Upper lobe of right lung (tissue), 1 donor: ENCODE measurements around the gene DAPP1. TPM values are rescaled to one million over a fixed set of nuclear protein-coding genes. Genes with fewer than 3 reads are reported as not detected.

Source experiments
- ATAC-seq: fragments of 200-7000 bp; cut with Tn5 transposase; one replicate; pipeline ENCODE4 v1.9.1; 2020; ENCODE audit warnings: mild to moderate bottlenecking, moderate library complexity
- DNase-seq: peaks from one replicate; pipeline ENCODE4 v3.0.0-alpha.2; 2020
- H3K27ac ChIP-seq: fragments of 200-600 bp; one replicate; pipeline ENCODE4 v1.8.0; 2022
- H3K27me3 ChIP-seq: fragments of 200-600 bp; one replicate; pipeline ENCODE4 v1.8.0; 2022; ENCODE audit warnings: mild to moderate bottlenecking
- H3K36me3 ChIP-seq: fragments of 200-600 bp; one replicate; pipeline ENCODE4 v1.8.0; 2022
- H3K4me1 ChIP-seq: fragments of 200-600 bp; one replicate; pipeline ENCODE4 v1.8.0; 2022
- H3K4me3 ChIP-seq: fragments of 200-600 bp; one replicate; pipeline ENCODE4 v1.8.0; 2022; ENCODE audit warnings: mild to moderate bottlenecking
- H3K9me3 ChIP-seq: fragments of 200-600 bp; one replicate; pipeline ENCODE4 v1.8.0; 2022
- CTCF ChIP-seq: fragments of 200-600 bp; IDR thresholded peaks from one replicate; pipeline ENCODE4 v1.8.0; 2022; ENCODE audit warnings: antibody characterized with exemption
- intact Hi-C: fragments of 100-400 bp; cut with DNase I; formaldehyde crosslinking; loops from one replicate; pipeline ENCODE4 v1.11.0; 2022
- total RNA-seq: library from RNA; stranded (reverse); fragmentation: NEBNext Ultra II Directional; extraction: Animal tissue kit (Norgen Biotek cat#: 25700); gene quantifications from one replicate; pipeline ENCODE4 v1.2.1, GENCODE V29; 2021
- donor health status: DM: no; HTN: yes; CAD: no; lungs with severe emphysema.

Gene DAPP1
- total RNA-seq, 1 donor from 2014 or later = 8.9 TPM

- intact Hi-C loops = no loop called here
- Histone ChIP-seq H3K9me3 (no peaks in the 10 kb centered on the region), H3K27ac (no peak overlapping the region), H3K36me3 (no peaks in the 10 kb centered on the region), H3K4me1 (no peaks in the 10 kb centered on the region), H3K4me3 (no peak overlapping the region), H3K27me3 (no peaks in the 10 kb centered on the region)
- no peak for ATAC-seq
- no peak for TF ChIP-seq CTCF
- no peak for DNase-seq
Observed at GRCh38 chr4:99853190-99853589, 36.6 kb downstream of the DAPP1 start.

GRCh38 chr4:99853999-99854398 lies 37.4 kb downstream of the DAPP1 start:
- H3K9me3 ChIP-seq = no peaks in the 10 kb centered on the region
- H3K4me3 ChIP-seq = no peak overlapping the region
- DNase-seq = no peak
- H3K36me3 ChIP-seq = no peaks in the 10 kb centered on the region
- H3K27me3 ChIP-seq = no peaks in the 10 kb centered on the region
- no peak overlapping the region for H3K27ac ChIP-seq
- H3K4me1 ChIP-seq = no peaks in the 10 kb centered on the region
- ATAC-seq = no peak
- TF ChIP-seq CTCF = no peak
- intact Hi-C loops = no loop called here

- intact Hi-C loops = no loop called here
- Histone ChIP-seq H3K9me3 (no peaks in the 10 kb centered on the region), H3K36me3 (no peaks in the 10 kb centered on the region), H3K4me3 (no peak overlapping the region), H3K27me3 (no peaks in the 10 kb centered on the region), H3K27ac (no peak overlapping the region), H3K4me1 (no peaks in the 10 kb centered on the region)
- TF ChIP-seq CTCF = no peak
- no peak for DNase-seq
- peak; percentile 77 for ATAC-seq
Observed at GRCh38 chr4:99855678-99856077, 39.1 kb downstream of the DAPP1 start.

GRCh38 chr4:99856166-99856565 lies 39.5 kb downstream of the DAPP1 start:
- Histone ChIP-seq H3K4me3 (no peak overlapping the region), H3K27ac (peak overlapping the region; percentile 9), H3K27me3 (no peaks in the 10 kb centered on the region), H3K9me3 (no peaks in the 10 kb centered on the region), H3K4me1 (no peaks in the 10 kb centered on the region), H3K36me3 (no peaks in the 10 kb centered on the region)
- peak; percentile 90 for ATAC-seq
- DNase-seq = no peak
- intact Hi-C loops = no loop called here
- no peak for TF ChIP-seq CTCF

GRCh38 chr4:99857307-99857706 lies 40.7 kb downstream of the DAPP1 start:
- no peaks in the 10 kb centered on the region for H3K9me3 ChIP-seq
- no peaks in the 10 kb centered on the region for H3K36me3 ChIP-seq
- H3K27me3 ChIP-seq = no peaks in the 10 kb centered on the region
- no peak for TF ChIP-seq CTCF
- peak; percentile 37 for ATAC-seq
- DNase-seq = no peak
- intact Hi-C loops = no loop called here
- H3K4me1 ChIP-seq = no peaks in the 10 kb centered on the region
- no peak overlapping the region for H3K4me3 ChIP-seq
- H3K27ac ChIP-seq = peak overlapping the region; percentile 9

- ATAC-seq (peak; percentile 13), DNase-seq (no peak)
- no peaks in the 10 kb centered on the region for H3K9me3 ChIP-seq
- no peak overlapping the region for H3K27ac ChIP-seq
- no peaks in the 10 kb centered on the region for H3K4me1 ChIP-seq
- TF ChIP-seq CTCF = no peak
- H3K4me3 ChIP-seq = no peak overlapping the region
- no peaks in the 10 kb centered on the region for H3K27me3 ChIP-seq
- no peaks in the 10 kb centered on the region for H3K36me3 ChIP-seq
- intact Hi-C loops = no loop called here
Observed at GRCh38 chr4:99859618-99860017, 43.0 kb downstream of the DAPP1 start.
